D721Med (cell line): Measurements from ENCODE around the gene NTHL1.

Experiments used
- DNase-seq: peaks from one replicate; pipeline ENCODE4 v3.0.0; 2011; ENCODE audit warnings: low spot score; ENCODE audit not compliant: insufficient read length
- FAIRE-seq: peaks from 2 replicates; lab custom pipeline; 2011; peaks lifted over from hg19 to GRCh38; lab: Jason Lieb, UNC
- CTCF ChIP-seq: IDR thresholded peaks from 2 replicates; pipeline ENCODE4 v1.5.1; 2012; ENCODE audit warnings: mild to moderate bottlenecking, control low read depth; ENCODE audit not compliant: insufficient read depth; ENCODE audit errors: missing control alignments

NTHL1 gene

GRCh38 chr16:2039274-2040031 is 8.2 kb downstream of the NTHL1 start:
- TF ChIP-seq CTCF, result no peak
- no peak for DNase-seq
- FAIRE-seq, result no peak

- DNase-seq (no peak), FAIRE-seq (no peak)
- no peak for TF ChIP-seq CTCF
Observed at GRCh38 chr16:2038382-2039231, 9.0 kb downstream of the NTHL1 start.

- DNase-seq (no peak), FAIRE-seq (no peak)
- TF ChIP-seq CTCF, result no peak
Observed at GRCh38 chr16:2037647-2038381, 9.8 kb downstream of the NTHL1 start.

GRCh38 chr16:2037115-2037514 is 10.5 kb downstream of the NTHL1 start:
- DNase-seq (no peak), FAIRE-seq (no peak)
- no peak for TF ChIP-seq CTCF

GRCh38 chr16:2036200-2036966 is 11.3 kb downstream of the NTHL1 start:
- no peak for TF ChIP-seq CTCF
- DNase-seq (no peak), FAIRE-seq (no peak)

GRCh38 chr16:2035431-2036199 is 12.0 kb downstream of the NTHL1 start:
- DNase-seq (no peak), FAIRE-seq (no peak)

More at GRCh38 chr16:2035431-2036199, 12.0 kb downstream of the NTHL1 start:
- no peak for TF ChIP-seq CTCF
